ENCODE results near the gene HSPA12B.

Gene HSPA12B

DNA sequence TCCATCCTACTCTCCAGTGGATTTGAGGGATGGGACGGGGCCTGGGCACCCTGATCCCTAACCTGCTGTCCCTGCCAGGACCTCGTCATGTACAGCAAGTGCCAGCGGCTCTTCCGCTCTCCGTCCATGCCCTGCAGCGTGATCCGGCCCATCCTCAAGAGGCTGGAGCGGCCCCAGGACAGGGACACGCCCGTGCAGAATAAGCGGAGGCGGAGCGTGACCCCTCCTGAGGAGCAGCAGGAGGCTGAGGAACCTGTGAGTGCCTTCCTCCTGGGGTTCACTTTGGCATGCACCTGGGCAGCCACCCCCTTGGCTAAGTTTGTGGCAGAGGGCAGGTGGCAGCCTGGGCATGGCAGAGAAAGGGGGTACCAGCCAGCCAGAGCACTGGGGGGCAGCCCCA is 69.4 kb downstream of the HSPA12B start:
- H3K4me3 ChIP-seq (ENCODE audit: low read depth, low read length), result no peak overlapping the region
- TF ChIP-seq, protein P1, sequence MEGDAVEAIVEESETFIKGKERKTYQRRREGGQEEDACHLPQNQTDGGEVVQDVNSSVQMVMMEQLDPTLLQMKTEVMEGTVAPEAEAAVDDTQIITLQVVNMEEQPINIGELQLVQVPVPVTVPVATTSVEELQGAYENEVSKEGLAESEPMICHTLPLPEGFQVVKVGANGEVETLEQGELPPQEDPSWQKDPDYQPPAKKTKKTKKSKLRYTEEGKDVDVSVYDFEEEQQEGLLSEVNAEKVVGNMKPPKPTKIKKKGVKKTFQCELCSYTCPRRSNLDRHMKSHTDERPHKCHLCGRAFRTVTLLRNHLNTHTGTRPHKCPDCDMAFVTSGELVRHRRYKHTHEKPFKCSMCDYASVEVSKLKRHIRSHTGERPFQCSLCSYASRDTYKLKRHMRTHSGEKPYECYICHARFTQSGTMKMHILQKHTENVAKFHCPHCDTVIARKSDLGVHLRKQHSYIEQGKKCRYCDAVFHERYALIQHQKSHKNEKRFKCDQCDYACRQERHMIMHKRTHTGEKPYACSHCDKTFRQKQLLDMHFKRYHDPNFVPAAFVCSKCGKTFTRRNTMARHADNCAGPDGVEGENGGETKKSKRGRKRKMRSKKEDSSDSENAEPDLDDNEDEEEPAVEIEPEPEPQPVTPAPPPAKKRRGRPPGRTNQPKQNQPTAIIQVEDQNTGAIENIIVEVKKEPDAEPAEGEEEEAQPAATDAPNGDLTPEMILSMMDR (IDR thresholded peaks at IDR 0.05; ENCODE audit: borderline replicate concordance, insufficient read depth, low read depth, low read length), result no peak

All from GM12875 (cell line).